B cell (primary cell): Measurements from ENCODE around the gene MORN4. TPM values are rescaled to one million over a fixed set of nuclear protein-coding genes. Genes with fewer than 3 reads are reported as not detected.

Experiments used
- ATAC-seq: fragments of 200-7000 bp; cut with Tn5 transposase; one replicate; pipeline ENCODE4 v1.10.0; 2021; ENCODE audit warnings: low read depth, mild to moderate bottlenecking, moderate number of reproducible peaks, moderate library complexity
- CTCF ChIA-PET: fragments of 350-600 bp; sonication (Branson Sonifier 250); formaldehyde crosslinking; loops from one replicate; lab custom pipeline; 2021; ENCODE audit warnings: antibody characterized with exemption, inconsistent platforms; lab: Charles Lee
- POLR2A ChIA-PET: fragments of 350-600 bp; sonication (Branson Sonifier 250); formaldehyde crosslinking; loops from one replicate; lab custom pipeline; 2021; ENCODE audit warnings: antibody characterized with exemption; lab: Charles Lee
- DNase-seq: peaks from one replicate; pipeline ENCODE4 v3.0.0; 2013
- H2AFZ ChIP-seq: 2 replicates; pipeline ENCODE4 v1.6.1; 2012; ENCODE audit warnings: mild to moderate bottlenecking, low read depth, low read length; ENCODE audit not compliant: insufficient read depth, poor library complexity, severe bottlenecking
- H3K27ac ChIP-seq, 2 donors: 1 replicate in 1 of 2; 2 replicates in 1 of 2; pipeline ENCODE4 v1.5.1; 2012 to 2013; ENCODE audit warnings: low read length in 2 of 2, mild to moderate bottlenecking in 2 of 2, moderate library complexity in 1 of 2
- H3K27me3 ChIP-seq, 4 experiments: fragments of 200-600 bp in 1 of 4; sonication (generic) in 1 of 4; replicated peaks in 1 of 4; 1 replicate in 2 of 4; 2 replicates in 2 of 4; pipeline versions ENCODE4 v1.6.1 to v1.7.0; 2013 to 2016; ENCODE audit warnings: low read length in 3 of 4, mild to moderate bottlenecking in 2 of 4, mixed read lengths in 1 of 4, moderate library complexity in 1 of 4; ENCODE audit not compliant: insufficient read depth in 4 of 4, control insufficient read depth in 3 of 4; ENCODE audit errors: control extremely low read depth in 1 of 4
- H3K36me3 ChIP-seq, 2 experiments: replicated peaks in 1 of 2; 1 replicate in 1 of 2; 2 replicates in 1 of 2; pipeline versions ENCODE4 v1.6.1 to v1.7.1; 2013; ENCODE audit warnings: low read length in 1 of 2; ENCODE audit not compliant: insufficient read depth in 2 of 2, control insufficient read depth in 1 of 2; ENCODE audit errors: control extremely low read depth in 1 of 2, extremely low read depth in 1 of 2
- H3K4me1 ChIP-seq, 2 donors: fragments of 200-600 bp in 1 of 2; sonication (generic) in 1 of 2; 1 replicate in 1 of 2; 2 replicates in 1 of 2; pipeline versions ENCODE4 v1.5.1 to v1.6.1; 2013 to 2017; ENCODE audit warnings: low read length in 2 of 2; ENCODE audit not compliant: control insufficient read depth in 2 of 2, insufficient read depth in 2 of 2
- H3K4me2 ChIP-seq: replicated peaks from 2 replicates; pipeline ENCODE3; 2012; ENCODE audit warnings: mild to moderate bottlenecking, low read depth, low read length; ENCODE audit not compliant: poor library complexity, severe bottlenecking
- H3K4me3 ChIP-seq, 5 experiments: fragments of 200-600 bp in 1 of 5; sonication (generic) in 1 of 5; 1 replicate in 3 of 5; 2 replicates in 2 of 5; pipeline versions ENCODE4 v1.5.1 to v1.7.0; 2011 to 2016; ENCODE audit warnings: low read length in 4 of 5, mild to moderate bottlenecking in 4 of 5, low read depth in 2 of 5, control low read depth in 1 of 5, moderate library complexity in 1 of 5; ENCODE audit not compliant: insufficient read depth in 1 of 5; ENCODE audit errors: control extremely low read depth in 1 of 5, extremely low read depth in 1 of 5
- H3K79me2 ChIP-seq: fragments of 200-600 bp; sonication (generic); one replicate; pipeline ENCODE4 v1.6.0; 2016; ENCODE audit warnings: low read length; ENCODE audit not compliant: control insufficient read depth, insufficient read depth
- H3K9ac ChIP-seq: fragments of 200-600 bp; sonication (generic); 2 replicates; pipeline ENCODE4 v1.6.1; 2017; ENCODE audit warnings: mild to moderate bottlenecking, low read length, moderate library complexity
- H3K9me3 ChIP-seq, 3 donors: one replicate each; pipeline versions ENCODE4 v1.6.1 to v1.7.1; 2013; ENCODE audit warnings: low read length in 2 of 3; ENCODE audit not compliant: control insufficient read depth in 2 of 3, insufficient read depth in 1 of 3; ENCODE audit errors: control extremely low read depth in 1 of 3
- H4K20me1 ChIP-seq: 2 replicates; pipeline ENCODE4 v1.6.0; 2012; ENCODE audit warnings: mild to moderate bottlenecking, low read length; ENCODE audit not compliant: insufficient read depth, control insufficient read depth, poor library complexity, severe bottlenecking
- H3K27ac Mint-ChIP-seq: one replicate; pipeline ENCODE4 v1.8.0; 2021; ENCODE audit warnings: mixed read lengths
- H3K27me3 Mint-ChIP-seq: one replicate; pipeline ENCODE4 v1.8.0; 2021; ENCODE audit warnings: mixed read lengths
- H3K4me1 Mint-ChIP-seq: one replicate; pipeline ENCODE4 v1.8.0; 2021; ENCODE audit warnings: mixed read lengths
- H3K4me3 Mint-ChIP-seq: one replicate; pipeline ENCODE4 v1.8.0; 2021; ENCODE audit warnings: mixed read lengths
- H3K9me3 Mint-ChIP-seq: one replicate; pipeline ENCODE4 v1.8.0; 2022; ENCODE audit warnings: mixed read lengths; ENCODE audit not compliant: insufficient read depth
- CTCF ChIP-seq: fragments of 200-600 bp; IDR thresholded peaks from one replicate; pipeline ENCODE4 v1.8.0; 2022; ENCODE audit warnings: antibody characterized with exemption, mild to moderate bottlenecking
- EZH2 ChIP-seq: IDR thresholded peaks from 2 replicates; pipeline ENCODE4 v1.6.1; 2012; ENCODE audit warnings: borderline replicate concordance, low read depth, mild to moderate bottlenecking, moderate library complexity, low read length; ENCODE audit not compliant: insufficient read depth, poor library complexity, severe bottlenecking
- WGBS: methylation state at CpG from one replicate; pipeline ENCODE4 v1.1.5; 2013; ENCODE audit warnings: missing lambda C conversion rate; ENCODE audit not compliant: insufficient coverage; 5-methylcytosine and 5-hydroxymethylcytosine counted together
- intact Hi-C: fragments of 100-400 bp; cut with micrococcal nuclease; formaldehyde crosslinking; loops from one replicate; pipeline ENCODE4 v1.10.0; 2022
- polyA plus RNA-seq: library from polyadenylated mRNA; depleted of rRNA; stranded (reverse); fragments of >200 nt; gene quantifications from 2 replicates; pipeline ENCODE4 v1.2.3, GENCODE V29; 2012
- total RNA-seq, 2 donors: library from RNA; stranded (reverse); fragments of 120-200 nt in 1 of 2; gene quantifications; 1 replicate in 1 of 2; 2 replicates in 1 of 2; pipeline versions ENCODE4 v1.2.3 to v1.2.4, GENCODE V29; 2013 to 2022

Gene MORN4
- total and polyA plus RNA-seq, 2 donors (not counting 1 experiment from before 2014, with no cell fraction given) = 1.5 to 2.8 TPM

GRCh38 chr10:97648562-97649404 lies 15.5 kb upstream of the MORN4 start:
- Histone ChIP-seq H3K4me1 (peaks cover 11 to 13% of the 10 kb centered on the region in 2 donors), H3K9me3 (no peaks in the 10 kb centered on the region), H3K4me2 (peak overlapping the region; percentile 53), H2AFZ (no peak overlapping the region), H3K36me3 (peaks cover 15 to 37% of the 10 kb centered on the region in 2 experiments), H3K9ac (peak overlapping the region; percentile 33), H3K27me3 (no peaks in the 10 kb centered on the region), H4K20me1 (no peaks in the 10 kb centered on the region), H3K4me3 (peak overlapping the region in 2 of 5 experiments; percentile 7 to 33), H3K79me2 (peaks cover 41% of the 10 kb centered on the region), H3K27ac (peak overlapping the region; percentile 74 to 89)
- WGBS = 67% methylated on average over 5 of the region's 5 CpGs
- H3K4me3 Mint-ChIP-seq = peak overlapping the region; percentile 65
- H3K27me3 Mint-ChIP-seq = no peaks in the 10 kb centered on the region
- CTCF ChIA-PET = interaction anchor here (0.6 to 1.2 kb wide), 2 partner anchors 21 to 72 kb away, joined by 4 to 5 read pairs; no protein-coding TSS in a partner anchor
- TF ChIP-seq CTCF (no peak), EZH2 (no peak)
- ATAC-seq = peak; percentile 93
- no peaks in the 10 kb centered on the region for H3K9me3 Mint-ChIP-seq
- POLR2A ChIA-PET = no interaction called here
- intact Hi-C loops = loop anchor here (1.0 kb wide), 1 partner anchor 7 kb away; no protein-coding TSS in a partner anchor
- peak overlapping the region; percentile 86 for H3K27ac Mint-ChIP-seq
- peak; percentile 71 for DNase-seq
- peaks cover 19% of the 10 kb centered on the region for H3K4me1 Mint-ChIP-seq

- Mint-ChIP-seq H3K27me3 (no peaks in the 10 kb centered on the region), H3K27ac (peak overlapping the region; percentile 23), H3K4me3 (no peak overlapping the region), H3K4me1 (peaks cover 25% of the 10 kb centered on the region), H3K9me3 (no peaks in the 10 kb centered on the region)
- Histone ChIP-seq H3K4me2 (no peak overlapping the region), H3K9me3 (no peaks in the 10 kb centered on the region), H3K4me1 (peaks cover 11 to 13% of the 10 kb centered on the region in 2 donors), H3K27me3 (no peaks in the 10 kb centered on the region), H3K79me2 (peaks cover 49% of the 10 kb centered on the region), H4K20me1 (no peaks in the 10 kb centered on the region), H3K36me3 (peaks cover 7 to 31% of the 10 kb centered on the region in 2 experiments), H2AFZ (no peak overlapping the region), H3K9ac (no peak overlapping the region), H3K27ac (no peak overlapping the region), H3K4me3 (no peak overlapping the region)
- POLR2A ChIA-PET = no interaction called here
- no peak for DNase-seq
- CTCF ChIA-PET = interaction anchor here (0.6 kb wide), 2 partner anchors 31 to 174 kb away, joined by 3 to 4 read pairs; no protein-coding TSS in a partner anchor
- TF ChIP-seq EZH2 (no peak), CTCF (no peak)
- intact Hi-C loops = no loop called here
- 89% methylated on average over 1 of the region's 1 CpG for whole genome bisulfite sequencing
- ATAC-seq = no peak
Observed at GRCh38 chr10:97647556-97647955, 14.3 kb upstream of the MORN4 start.
